22Rv1 (cell line): ENCODE measurements around the gene TMEM176B.

Experiments used
- H3K27ac ChIP-seq: fragments of 450-650 bp; 2 replicates; pipeline ENCODE4 v1.5.1; 2017
- ZFX ChIP-seq: fragments of 450-650 bp; IDR thresholded peaks from 2 replicates; pipeline ENCODE4 v1.6.1; 2017; ENCODE audit warnings: antibody characterized with exemption, borderline replicate concordance
- TF ChIP-seq, protein P1 (sequence below): fragments of 450-650 bp; IDR thresholded peaks from 2 replicates; pipeline ENCODE4 v1.5.1; 2017; ENCODE audit warnings: mild to moderate bottlenecking

Gene TMEM176B

GRCh38 chr7:150806454-150806853 lies 6.3 kb upstream of the TMEM176B start:
- H3K27ac ChIP-seq, result no peak overlapping the region
- no peak for TF ChIP-seq ZFX
- TF ChIP-seq, protein P1, sequence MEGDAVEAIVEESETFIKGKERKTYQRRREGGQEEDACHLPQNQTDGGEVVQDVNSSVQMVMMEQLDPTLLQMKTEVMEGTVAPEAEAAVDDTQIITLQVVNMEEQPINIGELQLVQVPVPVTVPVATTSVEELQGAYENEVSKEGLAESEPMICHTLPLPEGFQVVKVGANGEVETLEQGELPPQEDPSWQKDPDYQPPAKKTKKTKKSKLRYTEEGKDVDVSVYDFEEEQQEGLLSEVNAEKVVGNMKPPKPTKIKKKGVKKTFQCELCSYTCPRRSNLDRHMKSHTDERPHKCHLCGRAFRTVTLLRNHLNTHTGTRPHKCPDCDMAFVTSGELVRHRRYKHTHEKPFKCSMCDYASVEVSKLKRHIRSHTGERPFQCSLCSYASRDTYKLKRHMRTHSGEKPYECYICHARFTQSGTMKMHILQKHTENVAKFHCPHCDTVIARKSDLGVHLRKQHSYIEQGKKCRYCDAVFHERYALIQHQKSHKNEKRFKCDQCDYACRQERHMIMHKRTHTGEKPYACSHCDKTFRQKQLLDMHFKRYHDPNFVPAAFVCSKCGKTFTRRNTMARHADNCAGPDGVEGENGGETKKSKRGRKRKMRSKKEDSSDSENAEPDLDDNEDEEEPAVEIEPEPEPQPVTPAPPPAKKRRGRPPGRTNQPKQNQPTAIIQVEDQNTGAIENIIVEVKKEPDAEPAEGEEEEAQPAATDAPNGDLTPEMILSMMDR, result no peak

- TF ChIP-seq, protein P1, result no peak
- TF ChIP-seq ZFX, result no peak
- H3K27ac ChIP-seq, result no peak overlapping the region
These were observed 5.7 kb upstream of the TMEM176B start for GRCh38 chr7:150805864-150806263.

DNA sequence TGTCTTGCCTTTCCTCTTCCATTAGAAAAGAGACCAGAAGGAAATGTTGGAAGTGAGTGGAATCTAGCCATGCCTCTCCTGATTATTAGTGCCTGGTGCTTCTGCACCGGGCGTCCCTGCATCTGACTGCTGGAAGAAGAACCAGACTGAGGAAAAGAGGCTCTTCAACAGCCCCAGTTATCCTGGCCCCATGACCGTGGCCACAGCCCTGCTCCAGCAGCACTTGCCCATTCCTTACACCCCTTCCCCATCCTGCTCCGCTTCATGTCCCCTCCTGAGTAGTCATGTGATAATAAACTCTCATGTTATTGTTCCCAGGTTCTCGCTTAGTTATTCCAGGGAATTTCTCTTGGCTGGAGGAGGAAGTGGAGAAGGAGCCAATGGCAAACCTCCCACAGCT lies 4.6 kb upstream of the TMEM176B start:
- H3K27ac ChIP-seq, result no peak overlapping the region

GRCh38 chr7:150803161-150803860 lies 3.1 kb upstream of the TMEM176B start:
- H3K27ac ChIP-seq, result no peak overlapping the region
- TF ChIP-seq, protein P1, result no peak
- no peak for TF ChIP-seq ZFX

More for the DNA sequence above, 4.6 kb upstream of the TMEM176B start:
- TF ChIP-seq ZFX, result no peak
- TF ChIP-seq, protein P1, result no peak

DNA sequence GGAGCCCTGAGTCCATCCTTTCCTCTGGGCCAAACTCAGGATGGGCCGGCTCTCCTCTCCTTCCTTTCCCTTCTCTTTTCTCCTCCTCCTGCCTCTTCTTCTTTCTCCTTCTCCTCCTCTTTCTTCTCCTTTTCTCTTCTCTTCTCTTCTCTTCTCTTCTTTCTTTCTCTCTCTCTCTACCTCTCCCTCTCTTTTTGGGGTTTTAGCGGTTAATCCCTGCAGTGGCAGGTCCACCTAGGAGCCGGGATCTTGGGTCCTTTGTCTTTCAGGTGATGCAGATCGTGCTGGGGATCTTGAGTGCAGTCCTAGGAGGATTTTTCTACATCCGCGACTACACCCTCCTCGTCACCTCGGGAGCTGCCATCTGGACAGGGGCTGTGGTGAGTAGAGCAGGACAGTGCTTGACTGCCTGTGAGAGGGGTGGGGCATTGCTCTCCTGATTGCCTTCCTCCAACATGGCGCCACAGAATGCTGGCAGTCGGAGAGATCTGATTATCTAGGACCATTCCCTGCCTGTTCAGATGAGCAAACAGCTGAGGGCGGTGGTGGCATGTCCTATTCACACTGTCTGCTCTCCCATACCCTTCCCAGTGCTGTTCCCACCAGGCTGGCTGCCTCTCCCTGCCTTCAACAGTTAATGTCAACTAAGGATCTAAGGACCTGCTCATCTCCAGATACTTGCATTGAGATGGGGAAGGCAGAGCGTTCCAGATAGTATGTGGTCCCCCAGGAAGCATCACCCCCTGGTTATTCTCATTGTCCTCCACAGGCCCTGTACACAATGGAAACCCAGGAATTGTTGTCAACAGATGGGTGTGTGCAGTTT lies 2.0 kb upstream of the TMEM176B start:
- no peak overlapping the region for H3K27ac ChIP-seq
- no peak for TF ChIP-seq ZFX
- TF ChIP-seq, protein P1, result no peak

- H3K27ac ChIP-seq, result no peak overlapping the region
- no peak for TF ChIP-seq ZFX
- TF ChIP-seq, protein P1, result no peak
These were observed 1.2 kb upstream of the TMEM176B start for GRCh38 chr7:150801242-150801945.
